Heart left ventricle (tissue), 16 donors: ENCODE measurements around the gene EMC1. TPM values are rescaled to one million over a fixed set of nuclear protein-coding genes. Genes with fewer than 3 reads are reported as not detected.
"Not testable (repeated sequence)": the region's sequence is repeated elsewhere in the genome, so short reads cannot be mapped to it uniquely, and the experiment has no call there.

Experiments
- ATAC-seq, 4 donors: fragments of 200-7000 bp; cut with Tn5 transposase; one replicate each; pipeline ENCODE4 v1.9.1; 2020 to 2022; ENCODE audit warnings: moderate library complexity in 4 of 4, mild to moderate bottlenecking in 3 of 4, moderate number of reproducible peaks in 1 of 4
- DNase-seq, 5 donors: peaks; one replicate each; pipeline ENCODE4 v3.0.0-alpha.2; 2020
- H3K27ac ChIP-seq, 12 donors: fragments of 200-600 bp; sonication (generic) in 4 of 12; one replicate each; pipeline versions ENCODE4 v1.5.0 to v1.8.0; 2016 to 2022; ENCODE audit warnings: mild to moderate bottlenecking in 2 of 12
- H3K27me3 ChIP-seq, 9 donors: fragments of 200-600 bp; sonication (generic) in 2 of 9; one replicate each; pipeline versions ENCODE4 v1.5.1 to v1.8.0; 2016 to 2022; ENCODE audit warnings: mild to moderate bottlenecking in 3 of 9
- H3K36me3 ChIP-seq, 9 donors: fragments of 200-600 bp; sonication (generic) in 2 of 9; one replicate each; pipeline versions ENCODE4 v1.5.0 to v1.8.0; 2018 to 2022; ENCODE audit warnings: mild to moderate bottlenecking in 2 of 9
- H3K4me1 ChIP-seq, 12 donors: fragments of 200-600 bp; sonication (generic) in 4 of 12; one replicate each; pipeline versions ENCODE4 v1.5.0 to v1.8.0; 2016 to 2022; ENCODE audit warnings: mild to moderate bottlenecking in 3 of 12
- H3K4me3 ChIP-seq, 12 donors: fragments of 200-600 bp; sonication (generic) in 4 of 12; one replicate each; pipeline versions ENCODE4 v1.5.0 to v1.8.0; 2017 to 2022; ENCODE audit warnings: mild to moderate bottlenecking in 9 of 12, moderate library complexity in 4 of 12
- H3K9me3 ChIP-seq, 12 donors: fragments of 200-600 bp; sonication (generic) in 4 of 12; one replicate each; pipeline versions ENCODE4 v1.5.0 to v1.8.0; 2016 to 2022; ENCODE audit warnings: mild to moderate bottlenecking in 1 of 12
- POLR2A ChIP-seq, 2 donors: fragments of 450-650 bp; IDR thresholded peaks; one replicate each; pipeline ENCODE4 v1.6.1; 2017; ENCODE audit warnings: antibody characterized with exemption in 2 of 2, mild to moderate bottlenecking in 2 of 2, moderate library complexity in 2 of 2
- WGBS, 4 donors: extraction: QIAGEN DNeasy Blood & Tissue Kit in 2 of 4; methylation state at CpG; one replicate each; pipeline versions ENCODE4 v1.1.5 to v1.1.7; 2013 to 2018; 5-methylcytosine and 5-hydroxymethylcytosine counted together
- intact Hi-C, 10 donors: fragments of 100-400 bp; cut with DNase I; formaldehyde crosslinking; loops; one replicate each; pipeline versions ENCODE4 v1.11.1 to v1.14.2; 2022
- polyA plus RNA-seq, 2 donors: library from polyadenylated mRNA; stranded (reverse); fragments of 200-250 nt; gene quantifications; one replicate each; pipeline ENCODE4 v1.2.3, GENCODE V29; 2013
- total RNA-seq, 9 donors: library from RNA; depleted of rRNA in 2 of 9; stranded (reverse); fragments of >200 nt in 2 of 9; fragmentation: NEBNext Ultra II Directional in 3 of 9; extraction: Animal tissue kit (Norgen Biotek cat#: 25700) in 3 of 9; gene quantifications; one replicate each; pipeline versions ENCODE4 v1.1.0 to v1.2.4, GENCODE V29; 2016 to 2023
- TF ChIP-seq, protein P1 (sequence below), 12 donors: fragments of 200-600 bp; sonication (generic) in 4 of 12; IDR thresholded peaks; one replicate each; pipeline versions ENCODE4 v1.5.0 to v1.8.0; 2018 to 2022; ENCODE audit warnings: antibody characterized with exemption in 12 of 12, mild to moderate bottlenecking in 5 of 12
- donor health status: ischemic (EF 13 %, LVEDD 7.1; RV severe dilation, severe dysfunction).
- donor health status: healthy with polysubstance abuse.
- donor health status: DM: no; HTN: yes; CAD: no.
- donor health status: DM: no; HTN: no; CAD: no.
- donor health status: ischemic (EF 25% LVEDD 6.9; RV normal size, moderate dysfunction).
- donor health status: ischemic (EF 25% LVEDD 5.7; RV mildly dilated, moderate dysfunction).
- donor health status: healthy.
- donor health status: DM: yes; HTN: yes; CAD: no.
- donor health status: ischemic (EF 35%, LVEDD 5.7; RV mildly dilated, moderate dysfunction).
- donor health status: nonischemic (EF 11% LVEDD 7.7; RV severe dilation, severe dysfunction).
- donor health status: DM: yes; HTN: yes; CAD: no.
- donor health status: PGD.
- donor health status: ischemic (EF 29% LVEDD 5.4; RV normal size, mild dysfunction).
- donor health status: nonischemic (EF 23%, LVEDD 6.1; RV moderate dilation, normal function).

Gene EMC1
- total and polyA plus RNA-seq, 11 donors = 10.1 to 54.5 (median 28.9) TPM

DNA sequence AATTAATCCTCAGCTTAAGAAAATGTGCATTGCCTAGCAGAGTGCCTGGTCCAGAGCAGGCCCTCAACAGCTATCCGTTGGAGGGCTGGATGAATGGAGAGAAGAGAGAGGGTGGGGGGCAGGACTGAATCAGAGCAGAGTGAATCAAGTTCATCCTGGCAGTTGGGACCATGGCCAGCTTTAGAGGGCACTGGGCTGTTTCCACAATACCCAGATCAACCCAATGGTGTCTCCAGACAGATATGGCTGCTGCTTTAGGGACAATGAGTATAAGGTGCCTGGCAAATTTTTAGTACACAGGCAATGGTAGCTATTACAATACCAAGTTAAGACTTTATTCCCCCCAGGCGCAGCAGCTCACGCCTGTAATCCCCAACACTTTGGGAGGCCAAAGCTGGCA, 17.1 kb downstream of the EMC1 start:
- no peaks in the 10 kb centered on the region for H3K9me3 ChIP-seq
- intact Hi-C loops = loop anchor here in 1 of 10 donors (10.0 kb wide), 1 partner anchor 349 kb away; no protein-coding TSS in a partner anchor
- peak overlapping the region in 2 of 12 donors; percentile 15 to 77 for H3K27ac ChIP-seq
- DNase-seq (no peak), ATAC-seq (peak in 3 of 4 donors; percentile 32 to 62 (median 37))
- WGBS, 4 donors = 86 to 98% (median 90%) methylated on average over 3 of the region's 3 CpGs
- H3K36me3 ChIP-seq = peaks cover 2 to 100% (median 96%) of the 10 kb centered on the region in 9 donors
- no peaks in the 10 kb centered on the region for H3K27me3 ChIP-seq
- no peak for TF ChIP-seq POLR2A (IDR thresholded peaks at IDR 0.05)
- TF ChIP-seq, protein P1, sequence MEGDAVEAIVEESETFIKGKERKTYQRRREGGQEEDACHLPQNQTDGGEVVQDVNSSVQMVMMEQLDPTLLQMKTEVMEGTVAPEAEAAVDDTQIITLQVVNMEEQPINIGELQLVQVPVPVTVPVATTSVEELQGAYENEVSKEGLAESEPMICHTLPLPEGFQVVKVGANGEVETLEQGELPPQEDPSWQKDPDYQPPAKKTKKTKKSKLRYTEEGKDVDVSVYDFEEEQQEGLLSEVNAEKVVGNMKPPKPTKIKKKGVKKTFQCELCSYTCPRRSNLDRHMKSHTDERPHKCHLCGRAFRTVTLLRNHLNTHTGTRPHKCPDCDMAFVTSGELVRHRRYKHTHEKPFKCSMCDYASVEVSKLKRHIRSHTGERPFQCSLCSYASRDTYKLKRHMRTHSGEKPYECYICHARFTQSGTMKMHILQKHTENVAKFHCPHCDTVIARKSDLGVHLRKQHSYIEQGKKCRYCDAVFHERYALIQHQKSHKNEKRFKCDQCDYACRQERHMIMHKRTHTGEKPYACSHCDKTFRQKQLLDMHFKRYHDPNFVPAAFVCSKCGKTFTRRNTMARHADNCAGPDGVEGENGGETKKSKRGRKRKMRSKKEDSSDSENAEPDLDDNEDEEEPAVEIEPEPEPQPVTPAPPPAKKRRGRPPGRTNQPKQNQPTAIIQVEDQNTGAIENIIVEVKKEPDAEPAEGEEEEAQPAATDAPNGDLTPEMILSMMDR (IDR thresholded peaks at IDR 0.05) = no peak
- peaks cover 0 to 23% (median 9%) of the 10 kb centered on the region in 12 donors for H3K4me1 ChIP-seq
- H3K4me3 ChIP-seq = no peak overlapping the region

DNA sequence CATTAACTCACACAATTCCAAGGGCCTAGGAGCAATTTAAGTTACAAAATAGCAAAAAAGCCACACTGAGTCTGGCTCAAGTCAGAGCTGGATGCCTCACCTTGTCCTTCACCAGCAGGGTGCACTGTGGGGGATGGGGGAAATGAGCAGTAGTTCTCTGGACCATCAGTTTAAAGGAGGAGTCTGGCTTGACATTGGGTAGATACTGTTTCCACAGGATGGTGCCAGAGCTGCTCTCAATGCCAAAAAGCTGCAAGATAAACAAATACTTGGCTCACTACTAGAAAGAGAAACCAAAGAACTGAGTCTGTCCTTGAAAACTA, 18.8 kb downstream of the EMC1 start:
- Histone ChIP-seq H3K4me3 (no peak overlapping the region), H3K27me3 (no peaks in the 10 kb centered on the region), H3K9me3 (no peaks in the 10 kb centered on the region), H3K4me1 (peaks cover 0 to 23% (median 9%) of the 10 kb centered on the region in 12 donors), H3K27ac (peak overlapping the region in 8 of 12 donors; percentile 31 to 79 (median 52)), H3K36me3 (peaks cover 2 to 100% (median 93%) of the 10 kb centered on the region in 9 donors)
- ATAC-seq (peak; percentile 82 to 93 (median 92)), DNase-seq (peak in 4 of 5 donors; percentile 39 to 72 (median 56))
- intact Hi-C loops = loop anchor here in 1 of 10 donors (10.0 kb wide), 1 partner anchor 348 kb away; no protein-coding TSS in a partner anchor
- TF ChIP-seq, protein P1 (IDR thresholded peaks at IDR 0.05) = peak in 3 of 12 donors; percentile 22 to 38 (median 22)
- no peak for TF ChIP-seq POLR2A (IDR thresholded peaks at IDR 0.05)

DNA sequence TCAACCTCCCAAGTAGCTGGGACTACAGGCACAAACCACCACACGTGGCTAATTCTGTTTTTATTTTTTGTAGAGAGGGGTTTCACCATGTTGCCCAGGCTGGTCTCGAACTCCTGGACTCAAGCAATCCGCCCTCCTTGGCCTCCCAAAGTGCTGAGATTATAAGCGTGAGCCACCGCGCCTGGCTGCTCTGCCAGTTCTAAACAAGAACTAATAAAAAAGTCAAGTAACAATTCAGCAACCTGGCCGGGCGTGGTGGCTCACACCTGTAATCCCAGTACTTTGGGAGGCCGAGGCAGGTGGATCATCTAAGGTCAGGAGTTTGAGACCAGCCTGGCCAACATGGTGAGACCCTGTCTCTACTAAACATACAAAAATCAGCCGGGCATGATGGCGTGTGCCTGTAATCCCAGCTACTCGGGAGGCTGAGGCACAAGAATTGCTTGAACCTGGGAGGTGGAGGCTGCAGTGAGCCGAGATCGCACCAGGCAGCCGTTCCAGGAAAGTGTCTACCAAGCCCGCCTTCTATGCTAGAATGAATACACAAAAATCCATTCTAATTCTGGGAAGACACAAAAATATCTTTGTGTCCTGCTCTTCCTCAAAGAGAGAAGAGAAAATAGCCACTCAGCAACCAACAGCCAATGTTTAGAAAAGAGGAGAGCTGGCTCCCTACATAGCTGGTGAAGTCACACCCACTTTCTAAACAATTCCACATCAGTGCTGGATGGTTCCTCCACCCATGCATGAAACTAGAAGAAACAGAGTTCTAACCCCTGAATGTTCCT, 19.4 kb downstream of the EMC1 start:
- DNase-seq, H3K4me3 ChIP-seq, H3K27me3 ChIP-seq, H3K9me3 ChIP-seq: not testable (repeated sequence)
- intact Hi-C loops = loop anchor here in 1 of 10 donors (10.0 kb wide), 1 partner anchor 347 kb away; no protein-coding TSS in a partner anchor
- 91 to 95% (median 93%) methylated on average over 16 of the region's 16 CpGs for WGBS, 4 donors
- peak overlapping the region in 8 of 12 donors; percentile 27 to 77 (median 52) for H3K27ac ChIP-seq
- peak in 2 of 4 donors; percentile 12 to 19 for ATAC-seq
- H3K36me3 ChIP-seq = peaks cover 2 to 100% (median 93%) of the 10 kb centered on the region in 9 donors
- H3K4me1 ChIP-seq = peaks cover 0 to 23% (median 9%) of the 10 kb centered on the region in 12 donors

DNA sequence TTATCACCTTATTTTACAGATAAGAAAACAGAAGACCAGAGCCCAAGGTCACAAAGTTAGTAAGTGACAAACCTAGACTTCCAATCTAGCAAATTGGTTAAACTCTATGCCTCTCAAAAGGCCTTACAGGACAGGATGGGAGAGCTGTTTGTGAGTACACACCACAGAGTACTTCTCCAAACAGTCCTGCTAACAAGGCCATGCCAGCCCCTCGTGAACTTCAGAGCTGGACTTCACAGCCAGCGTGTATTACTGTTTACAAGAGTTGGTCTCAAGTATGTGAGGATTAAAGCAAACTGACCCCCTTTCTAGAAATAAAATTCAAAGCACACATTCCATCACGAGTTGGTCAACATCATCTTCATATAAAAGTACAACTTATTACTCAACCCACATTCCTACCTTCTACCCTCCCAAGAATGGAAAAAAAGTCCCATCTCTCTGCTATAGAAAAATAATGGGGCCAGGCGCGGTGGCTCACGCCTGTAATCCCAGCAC, 21.4 kb downstream of the EMC1 start:
- H3K4me3 ChIP-seq = no peak overlapping the region
- H3K4me1 ChIP-seq = peaks cover 0 to 23% (median 9%) of the 10 kb centered on the region in 12 donors
- no peaks in the 10 kb centered on the region for H3K9me3 ChIP-seq
- WGBS, 4 donors = 91 to 96% (median 93%) methylated on average over 6 of the region's 6 CpGs
- intact Hi-C loops = loop anchor here in 1 of 10 donors (10.0 kb wide), 1 partner anchor 345 kb away; no protein-coding TSS in a partner anchor
- DNase-seq = no peak
- H3K27ac ChIP-seq = no peak overlapping the region
- ATAC-seq = no peak
- H3K36me3 ChIP-seq = peaks cover 0 to 100% (median 95%) of the 10 kb centered on the region in 9 donors
- no peak for TF ChIP-seq POLR2A (IDR thresholded peaks at IDR 0.05)
- no peaks in the 10 kb centered on the region for H3K27me3 ChIP-seq

DNA sequence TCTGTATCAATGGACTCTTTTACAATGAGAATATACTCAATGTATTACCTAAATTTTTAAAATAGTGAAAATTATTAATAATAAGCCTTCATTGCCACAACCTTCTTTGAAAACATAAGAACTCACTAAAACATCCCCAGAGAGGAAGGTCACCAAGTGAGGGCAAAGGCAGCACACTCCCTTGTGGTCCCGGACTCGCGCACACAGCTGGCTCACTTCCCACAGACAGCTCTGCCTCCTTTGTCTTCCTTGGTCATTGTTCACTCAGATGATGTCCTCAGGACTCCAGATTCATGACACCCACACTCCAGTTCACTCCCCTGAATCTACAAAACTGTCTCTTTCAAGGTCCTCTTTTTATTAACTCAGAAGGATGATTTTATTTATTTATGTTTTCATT, 22.1 kb downstream of the EMC1 start:
- ATAC-seq = no peak
- WGBS, 4 donors = 41 to 60% (median 57%) methylated on average over 3 of the region's 3 CpGs
- H3K4me1 ChIP-seq = peaks cover 0 to 20% (median 9%) of the 10 kb centered on the region in 12 donors
- H3K36me3 ChIP-seq = peaks cover 0 to 100% (median 95%) of the 10 kb centered on the region in 9 donors
- no peaks in the 10 kb centered on the region for H3K27me3 ChIP-seq
- no peak for DNase-seq
- H3K4me3 ChIP-seq = no peak overlapping the region
- TF ChIP-seq, protein P1 (IDR thresholded peaks at IDR 0.05) = no peak
- TF ChIP-seq POLR2A (IDR thresholded peaks at IDR 0.05) = no peak
- H3K9me3 ChIP-seq = no peaks in the 10 kb centered on the region
- intact Hi-C loops = no loop called here
- no peak overlapping the region for H3K27ac ChIP-seq
